CD4-positive, alpha-beta T cell treated with Interleukin-15 for 1 hour (primary cell): Measurements from ENCODE around the gene RPS29.
"Not testable (repeated sequence)": the region's sequence is repeated elsewhere in the genome, so short reads cannot be mapped to it uniquely, and the experiment has no call there.

ENCODE experiments used
- DNase-seq: peaks from one replicate; pipeline ENCODE4 v3.0.0-alpha.2; 2020

Gene RPS29

GRCh38 chr14:49585803-49586672, at the start of gene RPS29:
RPS29 (minus strand) TSS chr14:49586380; CDS start chr14:49586346, 34 bp downstream.
- peak; percentile 99 for DNase-seq

- peak; percentile 74 for DNase-seq
Measured at GRCh38 chr14:49634547-49635334, 48.6 kb upstream of the RPS29 start, which contains the start of gene DNAAF2. DNAAF2 (minus strand) TSS chr14:49635244; CDS start chr14:49635149, 95 bp downstream.

- DNase-seq, result peak; percentile 95
Measured at GRCh38 chr14:49633640-49634546, 47.7 kb upstream of the RPS29 start.

GRCh38 chr14:49623941-49624839, 38.0 kb upstream of the RPS29 start:
- DNase-seq, result peak; percentile 38

GRCh38 chr14:49623387-49623786, 37.2 kb upstream of the RPS29 start:
- DNase-seq, result no peak

GRCh38 chr14:49622022-49622607, 35.9 kb upstream of the RPS29 start:
- DNase-seq, result no peak

- peak; percentile 72 for DNase-seq
Measured at GRCh38 chr14:49621114-49621881, 35.1 kb upstream of the RPS29 start.

- DNase-seq, result peak; percentile 95
Measured at GRCh38 chr14:49620182-49621113, 34.3 kb upstream of the RPS29 start, which contains the start of the genes MGAT2 and RPL36AL. MGAT2 (plus strand) TSS chr14:49620799; CDS start chr14:49621269, 470 bp downstream. RPL36AL (minus strand) TSS chr14:49620626; CDS start chr14:49619104, 1,522 bp downstream.

GRCh38 chr14:49619730-49620129, 33.5 kb upstream of the RPS29 start:
- no peak for DNase-seq

- not testable (repeated sequence) for DNase-seq
Measured at GRCh38 chr14:49619273-49619672, 33.1 kb upstream of the RPS29 start.

GRCh38 chr14:49617852-49618519, 31.8 kb upstream of the RPS29 start:
- no peak for DNase-seq

- DNase-seq, result no peak
Measured at GRCh38 chr14:49615776-49616175, 29.6 kb upstream of the RPS29 start.

GRCh38 chr14:49614196-49614595, 28.0 kb upstream of the RPS29 start:
- no peak for DNase-seq

GRCh38 chr14:49612671-49613070, 26.5 kb upstream of the RPS29 start:
- DNase-seq, result no peak

GRCh38 chr14:49612251-49612650, 26.1 kb upstream of the RPS29 start:
- no peak for DNase-seq

GRCh38 chr14:49607583-49607982, 21.4 kb upstream of the RPS29 start:
- DNase-seq, result no peak

GRCh38 chr14:49598485-49599300, 12.5 kb upstream of the RPS29 start, which contains the start of gene LRR1:
LRR1 (plus strand) TSS chr14:49598940; CDS start chr14:49599021, 81 bp downstream.
- DNase-seq, result peak; percentile 83

- no peak for DNase-seq
Measured at GRCh38 chr14:49598189-49598484, 12.0 kb upstream of the RPS29 start.
